GM18519 (cell line): ENCODE results near the gene GJB1.
A peak's percentile ranks its signal among the peaks of the same experiment; 100 is the strongest.
"Not testable (repeated sequence)": the region's sequence is repeated elsewhere in the genome, so short reads cannot be mapped to it uniquely, and the experiment has no call there.

Experiments
- ATAC-seq: cut with Tn5 transposase; IDR thresholded peaks from one replicate; pipeline ENCODE4 v1.9.1; 2021; ENCODE audit warnings: mild to moderate bottlenecking, moderate library complexity; ENCODE audit not compliant: unreplicated experiment, low FRiP score

Gene GJB1

GRCh38 chrX:71222929-71223328, at the start of gene GJB1:
Gene GJB1, plus strand, starts transcription at chrX:71223224. Its CDS starts 484 bp downstream, at chrX:71223708.
- ATAC-seq, result no peak

- no peak for ATAC-seq
Observed at GRCh38 chrX:71173440-71173839, 49.6 kb upstream of the GJB1 start.

GRCh38 chrX:71174795-71175194, 48.2 kb upstream of the GJB1 start:
- ATAC-seq, result no peak

- ATAC-seq, result no peak
Observed at GRCh38 chrX:71175531-71175930, 47.5 kb upstream of the GJB1 start.

DNA sequence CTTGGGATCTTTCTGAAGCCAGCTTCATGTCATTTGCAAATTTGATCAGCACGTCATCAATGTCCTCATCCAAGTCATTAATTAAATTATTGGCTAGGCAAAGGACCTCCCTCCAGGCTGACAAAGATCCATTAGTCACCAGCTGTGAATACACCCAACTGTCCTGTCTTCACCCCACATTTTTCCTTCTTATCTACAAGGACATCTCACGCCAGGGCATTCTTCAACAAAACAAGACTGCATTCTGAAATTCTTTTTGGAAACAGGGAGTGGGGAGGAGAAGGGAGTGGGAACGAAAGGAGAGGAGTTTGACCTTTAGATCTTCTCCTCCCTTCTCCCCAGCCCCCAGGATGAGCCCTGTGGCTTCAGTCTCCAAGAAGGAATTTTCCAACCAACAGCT, 45.7 kb upstream of the GJB1 start:
- no peak for ATAC-seq

DNA sequence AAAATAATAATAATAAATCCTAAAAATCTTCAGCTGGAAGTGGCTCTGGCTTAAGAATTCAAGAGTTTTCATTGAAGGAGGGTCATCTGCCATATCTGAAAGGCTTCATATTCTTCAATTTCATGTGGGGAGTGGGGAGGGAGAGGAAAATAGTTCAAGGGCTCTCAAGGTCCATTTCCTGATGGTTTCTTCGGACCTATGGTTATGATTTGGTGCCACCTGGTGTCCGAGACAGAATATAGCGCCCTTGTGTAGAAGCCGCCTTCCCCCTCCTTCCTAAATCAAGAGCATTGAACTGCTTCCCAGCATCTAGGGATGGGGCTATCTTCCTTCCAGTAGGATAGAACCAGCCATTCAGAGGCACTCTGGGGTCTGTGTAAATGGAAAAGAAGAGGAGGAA, 44.1 kb upstream of the GJB1 start:
- no peak for ATAC-seq

- ATAC-seq, result not testable (repeated sequence)
Observed at GRCh38 chrX:71180579-71181265, 42.3 kb upstream of the GJB1 start.

DNA sequence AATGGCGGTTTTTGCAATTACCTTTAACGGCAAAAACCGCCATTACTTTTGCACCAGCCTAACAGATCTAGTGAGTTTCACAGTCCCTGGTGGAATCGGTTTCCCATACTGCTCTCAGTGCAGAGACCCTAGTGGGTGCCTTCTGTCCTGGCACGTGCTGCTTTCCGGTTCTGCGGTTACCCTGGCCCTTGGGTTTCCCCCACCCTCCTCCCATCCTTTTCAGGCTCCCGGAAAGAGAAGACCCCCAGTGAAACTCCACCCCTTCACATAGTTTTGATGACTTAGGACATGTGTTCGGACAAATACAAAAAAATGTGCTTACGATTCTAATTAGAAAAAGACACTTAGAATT, 41.5 kb upstream of the GJB1 start:
- ATAC-seq, result peak; percentile 16

GRCh38 chrX:71181910-71182799, 40.9 kb upstream of the GJB1 start:
- peak; percentile 77 for ATAC-seq

DNA sequence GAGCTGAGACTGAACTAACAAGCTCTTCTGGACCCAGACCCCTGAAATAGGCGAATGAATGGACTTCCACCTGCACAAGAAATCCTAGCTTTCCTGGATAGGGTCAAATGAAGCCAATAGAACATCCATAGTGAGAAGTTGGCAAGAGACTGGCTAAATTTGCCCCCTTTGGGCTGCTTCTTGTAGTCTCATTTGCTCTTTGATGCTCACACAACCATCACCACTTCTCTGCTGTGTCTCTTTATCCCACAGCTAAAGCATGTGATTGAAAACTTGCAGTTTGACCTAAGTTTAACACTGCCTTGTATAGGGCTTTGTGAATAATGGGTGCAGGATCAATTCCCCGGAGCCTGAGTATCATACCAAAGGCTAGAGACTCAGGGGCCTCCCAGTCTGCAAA, 40.2 kb upstream of the GJB1 start:
- ATAC-seq, result no peak

DNA sequence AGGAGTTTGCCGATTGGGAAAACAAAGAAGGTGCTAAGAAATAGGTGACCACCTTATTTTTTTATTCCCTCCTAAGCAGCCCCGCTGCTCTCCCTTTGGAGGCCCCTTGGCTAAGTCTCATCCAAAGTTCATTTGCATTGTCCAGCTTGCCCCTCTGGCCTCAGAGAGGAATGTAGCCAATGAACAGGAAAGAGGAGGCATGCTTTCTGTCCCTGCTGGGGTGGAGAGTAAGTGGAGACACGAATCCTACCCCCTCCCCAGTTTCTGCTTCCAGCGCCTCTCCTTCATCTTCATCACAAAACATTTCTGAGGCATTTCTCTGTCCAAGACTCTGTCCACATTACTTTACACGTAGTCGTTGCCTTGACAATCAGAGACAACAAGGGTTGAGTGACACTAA, 39.7 kb upstream of the GJB1 start:
- ATAC-seq, result no peak

DNA sequence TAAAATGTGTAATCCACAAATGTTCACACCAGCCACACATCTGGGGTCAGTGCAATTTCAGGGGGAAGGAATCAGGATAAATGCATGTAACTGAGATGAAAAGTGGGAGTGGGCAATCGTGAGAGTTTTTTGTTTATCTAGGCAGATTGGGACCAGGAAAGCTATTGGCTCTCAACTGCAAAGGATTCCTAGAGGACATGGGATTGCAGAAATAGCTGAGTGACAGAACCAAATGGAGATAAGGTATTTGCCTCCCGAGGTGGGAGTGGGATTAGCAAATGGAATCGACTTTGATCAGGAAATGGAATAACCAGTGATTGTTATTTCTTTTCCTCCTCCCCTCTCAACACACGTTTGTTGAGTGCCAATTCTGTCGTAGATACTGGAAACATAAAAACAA, 38.9 kb upstream of the GJB1 start:
- ATAC-seq, result no peak

- ATAC-seq, result no peak
Observed at GRCh38 chrX:71184803-71185495, 38.1 kb upstream of the GJB1 start.

DNA sequence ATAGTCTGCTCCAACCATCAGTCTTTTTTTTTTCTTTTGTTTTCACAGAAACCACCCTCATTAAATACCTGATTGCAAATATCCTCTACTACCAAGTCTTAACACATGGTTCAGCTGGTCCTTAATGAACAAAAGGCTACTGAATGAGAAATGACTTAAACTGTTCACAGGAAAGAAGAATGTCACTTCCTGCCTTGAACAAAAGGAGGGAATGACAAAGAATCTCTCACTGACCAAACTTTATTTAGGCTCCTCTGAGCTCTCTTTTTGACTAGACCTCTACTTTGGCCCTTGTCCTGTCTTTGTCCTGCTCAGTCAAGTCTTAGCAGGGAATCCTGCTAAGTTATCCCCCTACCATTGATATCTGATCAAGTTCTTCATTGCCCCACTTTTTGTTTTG, 31.8 kb upstream of the GJB1 start:
- no peak for ATAC-seq

DNA sequence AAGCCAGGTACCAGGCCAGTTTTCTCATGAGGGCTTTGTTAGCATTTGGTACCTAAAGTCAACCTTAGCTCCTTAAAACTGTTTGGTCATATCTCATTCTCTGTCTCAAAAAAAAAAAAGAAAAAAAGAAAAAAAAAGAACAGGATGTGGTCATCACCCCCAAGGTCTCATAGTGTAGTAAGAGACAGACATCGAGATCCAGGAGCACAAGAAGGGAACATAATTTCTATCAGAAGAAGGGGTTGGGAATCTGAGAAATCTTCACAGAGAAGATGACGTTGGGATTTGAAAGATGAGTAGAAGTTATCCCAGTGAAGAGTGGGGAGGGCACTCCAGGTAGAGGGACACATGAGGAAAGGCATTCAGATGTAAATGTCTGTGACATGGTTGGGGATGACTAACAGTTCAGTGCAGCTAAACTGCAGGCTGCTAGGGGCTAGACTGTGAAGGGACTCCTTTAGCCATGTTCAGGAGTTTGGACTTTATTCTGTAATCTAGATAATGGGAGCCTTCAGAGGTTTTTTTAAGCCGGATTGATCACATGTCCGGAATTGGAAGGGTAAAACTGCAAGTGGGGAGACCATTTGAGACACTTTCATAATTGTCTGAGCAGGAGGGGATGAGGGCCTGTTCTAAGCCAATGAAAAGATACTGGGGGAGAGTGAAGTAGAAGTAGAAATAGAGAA, 26.9 kb upstream of the GJB1 start:
- no peak for ATAC-seq

DNA sequence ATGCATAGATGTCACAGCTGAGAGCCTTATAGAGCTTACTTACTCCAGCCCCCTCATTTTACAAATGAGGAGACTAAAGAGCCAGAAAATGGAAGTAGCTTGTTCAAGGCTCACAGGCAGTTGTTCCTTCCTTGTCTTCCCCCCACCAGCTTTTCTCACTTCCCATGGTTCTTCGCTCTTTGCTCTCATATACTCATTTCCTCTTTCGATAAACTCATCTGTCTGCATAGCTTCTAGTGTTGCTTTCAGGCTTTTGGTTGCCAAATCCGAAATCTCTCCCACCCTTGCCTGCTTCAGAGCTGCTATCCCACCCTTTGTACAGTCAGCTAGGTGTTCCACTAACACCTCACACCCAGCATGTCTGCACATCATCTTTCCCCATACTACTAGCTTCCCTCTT, 25.0 kb upstream of the GJB1 start:
- peak; percentile 79 for ATAC-seq

- no peak for ATAC-seq
Observed at GRCh38 chrX:71199252-71200008, 23.6 kb upstream of the GJB1 start.

DNA sequence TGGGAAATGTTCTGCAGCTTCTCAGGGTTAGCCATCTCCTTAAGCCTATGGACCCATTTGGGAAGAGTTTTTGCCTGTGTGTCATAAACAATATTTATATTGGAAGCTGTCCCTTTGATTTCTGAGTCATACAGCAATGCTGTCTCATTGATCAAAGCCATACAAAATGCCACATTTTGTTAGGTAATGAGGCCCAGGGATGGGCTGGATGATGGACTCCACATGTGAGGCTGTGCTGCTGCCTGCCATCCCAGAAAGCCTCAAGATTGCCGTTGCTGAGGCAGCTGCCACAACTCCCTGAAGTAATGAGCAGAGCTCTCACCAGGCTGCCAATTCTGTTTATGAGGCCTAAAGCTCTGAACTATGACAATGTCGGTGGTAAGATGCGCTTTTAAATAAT, 12.2 kb upstream of the GJB1 start:
- no peak for ATAC-seq

DNA sequence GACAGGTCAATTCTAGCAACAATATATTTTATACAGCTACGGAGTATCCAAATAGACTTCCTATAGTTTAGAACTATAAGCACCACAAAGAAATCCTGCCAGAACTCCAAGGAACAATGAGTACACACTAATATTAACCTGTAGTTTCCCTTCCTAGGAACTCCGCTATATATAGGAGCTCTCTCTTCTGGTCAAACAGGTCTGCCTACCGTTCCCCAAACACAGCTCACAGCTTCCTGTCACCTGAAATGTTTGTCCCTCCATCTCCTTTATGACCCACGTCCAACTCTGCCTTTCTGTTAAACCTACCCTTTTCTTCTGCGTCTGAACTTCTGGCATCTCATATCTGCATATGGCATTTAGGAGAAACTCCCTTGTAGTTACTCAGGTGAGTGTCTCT, 10.5 kb upstream of the GJB1 start:
- no peak for ATAC-seq

DNA sequence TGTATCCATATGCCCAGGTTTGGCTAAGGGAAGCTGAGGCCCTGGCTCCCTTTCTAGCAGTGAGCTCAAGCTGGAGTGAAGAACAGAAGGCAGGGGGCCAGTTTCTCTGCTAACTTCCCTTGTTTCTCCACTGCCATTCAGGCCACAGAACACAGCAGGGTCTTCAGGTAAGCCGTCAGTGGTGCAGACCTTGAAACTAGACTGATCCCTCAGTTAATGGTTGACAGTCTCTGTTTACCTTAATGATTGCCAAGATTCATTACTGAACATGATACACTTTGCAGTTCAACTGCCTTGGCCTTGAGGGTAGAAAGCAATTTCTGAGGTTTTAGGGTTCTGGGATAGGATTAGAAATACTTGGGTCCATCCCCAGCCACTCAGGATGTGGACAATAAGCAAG, 8.9 kb upstream of the GJB1 start:
- no peak for ATAC-seq
